ENCODE results near the gene TLR10. TPM values are rescaled to one million over a fixed set of nuclear protein-coding genes. Genes with fewer than 3 reads are reported as not detected.

TLR10 gene
- total RNA-seq, 3 donors from 2014 or later: 0.48 to 1.3 (median 1.3) TPM

- peak; percentile 76 to 79 for DNase-seq (ENCODE audit: low spot score in 2 of 2)
- H3K4me1 ChIP-seq: no peaks in the 10 kb centered on the region
- intact Hi-C loops (cut with DNase I; ENCODE audit: low total_unique reads): no loop called here
- H3K27me3 ChIP-seq: no peaks in the 10 kb centered on the region
- TF ChIP-seq CTCF (IDR thresholded peaks at IDR 0.05) (no peak), POLR2AphosphoS5 (IDR thresholded peaks at IDR 0.05) (peak in 1 of 3 donors; percentile 46), POLR2A (IDR thresholded peaks at IDR 0.05) (no peak)
- H3K27ac ChIP-seq: peak overlapping the region; percentile 54 to 88
- no peaks in the 10 kb centered on the region for H3K36me3 ChIP-seq
- no peaks in the 10 kb centered on the region for H3K9me3 ChIP-seq
- H3K4me3 ChIP-seq: peak overlapping the region in 2 of 3 donors; percentile 9 to 49
Observed at GRCh38 chr4:38752941-38753806, 29.6 kb downstream of the TLR10 start.

GRCh38 chr4:38752372-38752940 is 30.3 kb downstream of the TLR10 start:
- H3K9me3 ChIP-seq: peaks cover 0 to 6% of the 10 kb centered on the region in 2 donors
- H3K27ac ChIP-seq: peak overlapping the region; percentile 69 to 88
- no peaks in the 10 kb centered on the region for H3K36me3 ChIP-seq
- no peak for TF ChIP-seq CTCF (IDR thresholded peaks at IDR 0.05)
- TF ChIP-seq POLR2AphosphoS5 (IDR thresholded peaks at IDR 0.05): no peak
- DNase-seq (ENCODE audit: low spot score in 2 of 2): no peak
- H3K4me3 ChIP-seq: peak overlapping the region in 2 of 3 donors; percentile 9 to 49
- H3K4me1 ChIP-seq: no peaks in the 10 kb centered on the region
- H3K27me3 ChIP-seq: no peaks in the 10 kb centered on the region
- intact Hi-C loops (cut with DNase I; ENCODE audit: low total_unique reads): no loop called here

- DNase-seq (ENCODE audit: low spot score in 2 of 2): no peak
- intact Hi-C loops (cut with DNase I; ENCODE audit: low total_unique reads): no loop called here
- Histone ChIP-seq H3K36me3 (no peaks in the 10 kb centered on the region), H3K27ac (no peak overlapping the region), H3K4me3 (no peak overlapping the region), H3K4me1 (no peaks in the 10 kb centered on the region), H3K27me3 (no peaks in the 10 kb centered on the region), H3K9me3 (peaks cover 0 to 7% of the 10 kb centered on the region in 2 donors)
- no peak for TF ChIP-seq POLR2A (IDR thresholded peaks at IDR 0.05)
- TF ChIP-seq CTCF (IDR thresholded peaks at IDR 0.05): no peak
- no peak for TF ChIP-seq POLR2AphosphoS5 (IDR thresholded peaks at IDR 0.05)
Observed at GRCh38 chr4:38751341-38752010, 31.3 kb downstream of the TLR10 start.

- TF ChIP-seq POLR2AphosphoS5 (IDR thresholded peaks at IDR 0.05) (no peak), CTCF (IDR thresholded peaks at IDR 0.05) (no peak), POLR2A (IDR thresholded peaks at IDR 0.05) (no peak)
- Histone ChIP-seq H3K27me3 (no peaks in the 10 kb centered on the region), H3K27ac (no peak overlapping the region), H3K4me3 (no peak overlapping the region), H3K9me3 (peaks cover 0 to 7% of the 10 kb centered on the region in 2 donors), H3K36me3 (no peaks in the 10 kb centered on the region), H3K4me1 (no peaks in the 10 kb centered on the region)
- intact Hi-C loops (cut with DNase I; ENCODE audit: low total_unique reads): no loop called here
- DNase-seq (ENCODE audit: low spot score in 2 of 2): no peak
Observed at GRCh38 chr4:38749336-38749735, 33.5 kb downstream of the TLR10 start.

GRCh38 chr4:38747629-38748028 is 35.2 kb downstream of the TLR10 start:
- Histone ChIP-seq H3K4me1 (no peaks in the 10 kb centered on the region), H3K36me3 (no peaks in the 10 kb centered on the region), H3K27ac (no peak overlapping the region), H3K9me3 (peaks cover 0 to 7% of the 10 kb centered on the region in 2 donors), H3K27me3 (no peaks in the 10 kb centered on the region), H3K4me3 (no peak overlapping the region)
- TF ChIP-seq POLR2AphosphoS5 (IDR thresholded peaks at IDR 0.05) (no peak), POLR2A (IDR thresholded peaks at IDR 0.05) (no peak), CTCF (IDR thresholded peaks at IDR 0.05) (no peak)
- intact Hi-C loops (cut with DNase I; ENCODE audit: low total_unique reads): no loop called here
- DNase-seq (ENCODE audit: low spot score in 2 of 2): no peak

Data from breast epithelium (tissue), 4 donors.